RWPE1 (cell line): ENCODE measurements around the gene GPATCH3.
"Not testable (repeated sequence)": the region's sequence is repeated elsewhere in the genome, so short reads cannot be mapped to it uniquely, and the experiment has no call there.

ENCODE experiments used
- CTCF ChIA-PET: fragments of 350-600 bp; sonication (Branson Sonifier 250); formaldehyde crosslinking; extraction: SDS; loops from one replicate; lab custom pipeline; 2021; lab: Yijun Ruan, JAX
- POLR2A ChIA-PET: fragments of 400-600 bp; formaldehyde crosslinking; extraction: SDS; loops from one replicate; lab custom pipeline; 2020; ENCODE audit warnings: antibody characterized with exemption; ENCODE audit not compliant: low non-redundant PET; lab: Yijun Ruan, JAX
- DNase-seq: peaks from one replicate; pipeline ENCODE4 v3.0.0; 2012; ENCODE audit warnings: low spot score
- H3K27ac ChIP-seq: fragments of 450-650 bp; 2 replicates; pipeline ENCODE4 v1.5.1; 2017
- TF ChIP-seq, protein P1 (sequence below): fragments of 450-650 bp; conservative IDR thresholded peaks from 2 replicates; pipeline ENCODE4 v1.5.1; 2017; ENCODE audit warnings: low read depth, mild to moderate bottlenecking

The GPATCH3 gene, protein sequence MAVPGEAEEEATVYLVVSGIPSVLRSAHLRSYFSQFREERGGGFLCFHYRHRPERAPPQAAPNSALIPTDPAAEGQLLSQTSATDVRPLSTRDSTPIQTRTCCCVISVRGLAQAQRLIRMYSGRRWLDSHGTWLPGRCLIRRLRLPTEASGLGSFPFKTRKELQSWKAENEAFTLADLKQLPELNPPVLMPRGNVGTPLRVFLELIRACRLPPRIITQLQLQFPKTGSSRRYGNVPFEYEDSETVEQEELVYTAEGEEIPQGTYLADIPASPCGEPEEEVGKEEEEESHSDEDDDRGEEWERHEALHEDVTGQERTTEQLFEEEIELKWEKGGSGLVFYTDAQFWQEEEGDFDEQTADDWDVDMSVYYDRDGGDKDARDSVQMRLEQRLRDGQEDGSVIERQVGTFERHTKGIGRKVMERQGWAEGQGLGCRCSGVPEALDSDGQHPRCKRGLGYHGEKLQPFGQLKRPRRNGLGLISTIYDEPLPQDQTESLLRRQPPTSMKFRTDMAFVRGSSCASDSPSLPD

DNA sequence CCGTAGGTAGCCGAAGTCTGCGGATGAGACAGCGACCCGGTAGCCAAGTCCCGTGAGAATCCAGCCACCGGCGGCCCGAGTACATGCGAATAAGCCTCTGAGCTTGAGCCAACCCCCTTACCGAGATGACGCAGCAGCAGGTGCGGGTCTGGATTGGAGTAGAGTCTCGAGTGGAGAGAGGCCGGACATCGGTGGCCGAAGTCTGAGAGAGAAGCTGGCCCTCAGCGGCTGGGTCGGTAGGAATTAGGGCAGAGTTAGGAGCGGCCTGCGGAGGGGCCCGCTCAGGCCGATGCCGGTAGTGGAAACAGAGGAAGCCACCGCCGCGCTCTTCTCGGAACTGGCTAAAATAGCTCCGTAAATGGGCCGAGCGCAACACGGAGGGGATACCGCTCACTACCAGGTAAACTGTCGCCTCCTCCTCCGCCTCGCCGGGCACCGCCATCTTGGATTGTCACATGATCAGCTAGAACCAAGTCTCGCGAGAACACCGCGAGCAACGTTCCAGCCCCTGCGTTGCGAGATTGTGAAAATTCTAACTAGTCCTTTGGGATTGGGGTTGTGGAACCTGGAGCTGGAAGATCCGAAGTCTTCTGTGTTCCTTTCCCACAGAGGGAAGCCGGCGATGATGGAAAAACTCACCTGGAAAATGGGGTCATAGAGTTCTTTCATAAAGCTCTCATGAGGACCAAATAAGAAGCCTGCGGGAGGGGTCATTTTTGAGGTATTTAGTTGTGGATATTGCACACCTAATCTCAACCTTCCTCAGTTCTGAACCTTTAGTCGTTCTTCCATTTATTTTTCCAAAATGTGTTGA is at the start of gene GPATCH3:
GPATCH3 (minus strand) TSS at position 467 of the 814 bp plus-strand sequence; CDS start at position 442, 25 bp downstream.
- peak within 1 kb of the TSS; percentile 81 for H3K27ac ChIP-seq
- DNase-seq, result peak; percentile 89
- CTCF ChIA-PET, result interaction anchor here (0.6 kb wide), 1 partner anchor 66 kb away, joined by 4 read pairs; no protein-coding TSS in a partner anchor
- TF ChIP-seq, protein P1, sequence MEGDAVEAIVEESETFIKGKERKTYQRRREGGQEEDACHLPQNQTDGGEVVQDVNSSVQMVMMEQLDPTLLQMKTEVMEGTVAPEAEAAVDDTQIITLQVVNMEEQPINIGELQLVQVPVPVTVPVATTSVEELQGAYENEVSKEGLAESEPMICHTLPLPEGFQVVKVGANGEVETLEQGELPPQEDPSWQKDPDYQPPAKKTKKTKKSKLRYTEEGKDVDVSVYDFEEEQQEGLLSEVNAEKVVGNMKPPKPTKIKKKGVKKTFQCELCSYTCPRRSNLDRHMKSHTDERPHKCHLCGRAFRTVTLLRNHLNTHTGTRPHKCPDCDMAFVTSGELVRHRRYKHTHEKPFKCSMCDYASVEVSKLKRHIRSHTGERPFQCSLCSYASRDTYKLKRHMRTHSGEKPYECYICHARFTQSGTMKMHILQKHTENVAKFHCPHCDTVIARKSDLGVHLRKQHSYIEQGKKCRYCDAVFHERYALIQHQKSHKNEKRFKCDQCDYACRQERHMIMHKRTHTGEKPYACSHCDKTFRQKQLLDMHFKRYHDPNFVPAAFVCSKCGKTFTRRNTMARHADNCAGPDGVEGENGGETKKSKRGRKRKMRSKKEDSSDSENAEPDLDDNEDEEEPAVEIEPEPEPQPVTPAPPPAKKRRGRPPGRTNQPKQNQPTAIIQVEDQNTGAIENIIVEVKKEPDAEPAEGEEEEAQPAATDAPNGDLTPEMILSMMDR, result no peak
- POLR2A ChIA-PET, result interaction anchor here (0.7 to 1.0 kb wide), 3 partner anchors 27 to 50 kb away, joined by 3 read pairs; no protein-coding TSS in a partner anchor

DNA sequence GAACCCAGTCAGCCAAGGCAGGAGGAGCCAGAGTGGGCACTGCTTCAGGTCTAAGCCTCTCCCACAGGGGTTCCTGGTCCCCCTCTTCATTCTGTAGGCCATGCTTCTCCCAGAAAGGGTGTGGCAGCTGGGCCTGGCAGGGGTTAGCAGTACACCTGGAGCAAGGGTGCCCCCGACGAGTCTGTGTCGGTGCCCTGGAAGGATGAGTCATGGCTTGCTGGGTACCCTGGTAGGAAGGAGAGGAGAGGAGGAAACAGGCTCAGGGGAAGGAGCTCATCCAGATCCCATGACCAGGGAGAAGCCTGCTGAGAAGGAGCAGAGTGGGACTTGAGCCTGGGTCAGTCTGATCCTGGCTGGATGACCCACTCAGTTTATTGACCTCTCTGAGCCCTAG is 49.7 kb upstream of the GPATCH3 start:
- ChIA-PET POLR2A (no interaction called here), CTCF (no interaction called here)
- peak overlapping the region; percentile 56 for H3K27ac ChIP-seq
- peak; percentile 25 for DNase-seq
- TF ChIP-seq, protein P1, result no peak

DNA sequence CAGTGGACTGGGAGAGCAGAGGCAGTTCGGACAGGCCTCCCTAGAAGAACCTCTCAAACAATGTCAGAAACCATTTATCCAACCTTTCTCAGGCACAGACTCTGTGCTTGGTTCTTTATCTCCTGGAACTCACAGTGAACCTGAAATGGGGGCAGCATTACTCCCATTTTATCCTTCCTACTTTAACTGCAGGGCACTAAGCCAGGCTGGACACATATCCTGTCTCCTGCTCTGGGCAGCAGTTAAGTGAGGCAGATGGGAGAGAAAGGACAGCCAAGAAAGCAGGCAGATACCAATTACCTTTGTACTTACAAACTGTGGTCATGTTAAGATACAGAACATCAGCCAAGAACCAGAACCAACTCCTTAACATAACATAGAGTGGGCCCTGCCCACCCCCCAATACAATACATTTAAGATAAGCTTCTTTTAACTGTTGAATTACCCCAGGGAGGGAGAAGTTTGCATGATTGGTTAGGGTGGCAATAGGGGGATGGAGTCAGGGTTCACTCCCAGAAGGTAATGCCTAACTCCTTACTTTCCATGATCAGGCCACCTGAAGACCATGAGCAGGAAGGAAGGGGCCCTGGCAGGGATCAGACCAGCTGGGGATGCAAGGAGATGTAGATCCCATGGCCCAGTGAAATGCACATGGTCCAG is 49.1 kb upstream of the GPATCH3 start:
- POLR2A ChIA-PET, result no interaction called here
- peak overlapping the region; percentile 56 for H3K27ac ChIP-seq
- TF ChIP-seq, protein P1, result no peak
- CTCF ChIA-PET, result no interaction called here
- no peak for DNase-seq

DNA sequence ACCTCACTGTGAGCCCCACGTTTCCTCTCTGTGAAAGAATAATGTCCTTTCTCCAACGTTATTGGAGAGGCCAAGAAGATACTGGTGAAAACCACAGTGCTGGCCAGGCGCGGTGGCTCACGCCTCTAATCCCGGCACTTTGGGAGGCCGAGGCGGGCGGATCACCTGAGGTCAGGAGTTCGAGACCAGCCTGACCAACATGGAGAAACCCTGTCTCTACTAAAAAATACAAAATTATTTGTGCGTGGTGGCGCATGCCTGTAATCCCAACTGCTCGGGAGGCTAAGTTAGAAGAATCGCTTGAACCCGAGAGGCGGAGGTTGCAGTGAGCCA is 48.4 kb upstream of the GPATCH3 start:
- peak overlapping the region; percentile 56 for H3K27ac ChIP-seq
- POLR2A ChIA-PET, CTCF ChIA-PET, DNase-seq: not testable (repeated sequence)

DNA sequence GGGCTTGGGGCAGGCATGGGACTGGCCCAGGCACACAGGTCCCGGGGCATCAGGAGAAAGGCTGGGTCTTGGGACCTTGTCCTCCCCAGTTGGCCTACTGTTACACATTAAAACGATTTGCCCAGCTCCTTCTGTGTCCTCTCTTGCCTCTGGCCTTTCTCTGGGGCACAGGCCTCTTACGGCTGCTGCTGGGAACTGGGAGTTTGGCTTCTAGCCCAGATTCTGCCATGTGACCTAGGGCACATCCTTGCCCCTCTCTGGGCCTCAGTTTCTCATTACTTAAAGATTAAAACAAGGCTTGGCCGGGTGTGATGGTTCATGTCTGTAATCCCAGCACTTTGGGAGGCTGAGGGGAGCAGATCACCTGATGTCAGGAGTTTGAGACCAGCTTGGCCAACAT is 46.0 kb upstream of the GPATCH3 start:
- CTCF ChIA-PET, result interaction anchor here (0.5 to 0.6 kb wide), 2 partner anchors 11 to 36 kb away, joined by 3 to 4 read pairs; no protein-coding TSS in a partner anchor
- peak overlapping the region; percentile 43 for H3K27ac ChIP-seq
- TF ChIP-seq, protein P1, result no peak
- POLR2A ChIA-PET, result no interaction called here
- DNase-seq, result no peak

DNA sequence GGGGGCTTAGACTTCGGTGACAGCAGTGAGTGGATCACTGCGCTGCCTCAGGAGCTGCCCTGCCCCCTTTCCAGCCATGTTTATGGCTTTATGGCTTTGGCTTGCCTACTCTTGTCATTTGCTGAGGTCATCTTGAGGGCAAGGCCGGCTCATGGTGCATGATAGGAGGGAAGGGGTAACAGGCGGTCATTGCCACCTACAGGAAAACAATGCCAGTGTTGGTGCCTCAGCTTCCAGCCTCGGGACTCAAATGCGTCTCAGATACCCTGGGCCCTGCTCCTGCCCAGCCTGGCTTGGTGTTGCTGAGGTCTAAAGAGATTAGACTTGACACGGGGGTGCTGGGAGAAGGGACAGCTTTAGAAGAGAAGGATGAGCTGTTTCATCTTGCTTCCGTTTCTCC is 45.5 kb upstream of the GPATCH3 start:
- POLR2A ChIA-PET, result no interaction called here
- DNase-seq, result no peak
- peak overlapping the region; percentile 43 for H3K27ac ChIP-seq
- CTCF ChIA-PET, result interaction anchor here (0.5 to 0.6 kb wide), 2 partner anchors 11 to 36 kb away, joined by 3 to 4 read pairs; no protein-coding TSS in a partner anchor
- TF ChIP-seq, protein P1, result no peak
